Raji (cell line): ENCODE results near the gene RPL3.

Experiments used
- POLR2A ChIP-seq: IDR thresholded peaks from 2 replicates; pipeline ENCODE4 v1.6.1; 2011; ENCODE audit warnings: low read depth, low read length, control low read depth; ENCODE audit not compliant: insufficient read depth

Gene RPL3

DNA sequence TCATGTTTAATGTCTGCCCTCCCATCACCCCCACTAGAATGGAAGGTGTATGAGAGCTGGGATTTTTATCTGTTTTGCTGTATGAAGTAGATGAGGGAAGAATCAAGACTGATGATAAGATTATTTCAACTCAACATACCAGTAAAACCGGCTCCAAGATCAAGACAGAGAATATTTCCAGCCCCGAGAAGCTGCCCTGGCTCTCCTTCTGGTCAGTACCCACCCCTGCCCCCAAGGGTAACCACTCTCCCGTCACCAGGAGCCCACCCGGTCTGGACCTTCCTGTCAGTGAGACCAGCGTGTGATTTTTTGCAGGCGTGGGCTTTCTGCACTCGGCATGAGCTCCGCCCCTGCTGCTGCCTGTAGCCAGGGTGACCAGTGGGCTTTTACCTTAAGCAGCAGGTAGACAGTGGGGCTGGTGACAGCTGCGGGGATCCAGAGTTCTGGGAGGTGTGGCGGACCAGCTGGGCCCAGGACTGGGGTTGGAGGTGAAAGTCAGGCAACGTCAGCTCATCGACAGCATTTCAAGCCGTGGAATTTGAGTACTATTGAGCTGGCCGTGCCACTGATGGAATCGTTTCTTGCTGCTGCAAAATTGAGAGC is 25.6 kb downstream of the RPL3 start:
- no peak for TF ChIP-seq POLR2A

DNA sequence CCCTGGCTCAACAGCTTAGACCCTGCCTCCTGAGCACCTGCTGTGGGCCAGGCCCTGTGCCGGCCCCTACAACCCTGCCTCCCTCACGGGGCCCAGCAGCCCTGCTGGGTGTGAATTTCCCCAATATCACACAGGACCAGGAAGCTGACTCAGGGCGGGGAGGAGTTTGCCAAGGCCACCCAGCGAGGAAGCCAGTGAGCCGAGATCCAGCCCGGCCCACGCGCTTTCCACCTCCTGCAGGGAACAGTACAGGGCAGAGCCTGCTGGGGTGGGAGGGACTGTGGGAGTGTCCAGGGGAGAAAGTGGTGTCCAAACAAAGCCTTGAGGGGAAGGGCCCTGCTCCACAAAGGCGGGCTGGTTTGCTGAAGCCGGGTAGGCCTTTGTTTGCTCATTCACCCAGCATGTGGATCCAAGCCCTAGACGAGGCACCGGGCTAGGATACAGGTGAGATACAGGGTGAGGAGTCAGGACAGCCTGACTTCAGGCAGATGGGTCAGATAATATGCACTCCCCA is 26.8 kb downstream of the RPL3 start:
- no peak for TF ChIP-seq POLR2A

DNA sequence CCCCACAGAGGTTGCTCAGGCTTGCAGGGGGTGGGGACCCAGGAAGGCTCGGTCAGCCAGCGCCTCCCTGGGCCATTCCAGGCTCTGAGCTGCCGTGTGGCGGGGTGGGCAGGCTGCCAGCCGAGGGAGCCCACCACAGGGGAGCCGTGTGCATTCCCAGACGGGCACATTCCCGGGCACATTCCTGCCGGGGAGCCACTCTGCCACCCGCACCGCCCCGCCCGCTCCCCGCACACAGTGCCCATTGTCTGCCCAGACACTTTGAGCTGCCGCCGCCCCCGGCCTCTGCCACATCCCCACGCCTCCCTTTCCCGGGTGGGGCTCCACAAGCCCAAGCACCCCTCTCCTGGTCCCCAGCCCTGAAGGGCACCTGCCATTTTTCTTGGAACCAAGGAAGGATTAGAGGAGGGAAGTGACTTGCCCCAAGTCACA is 27.4 kb downstream of the RPL3 start:
- no peak for TF ChIP-seq POLR2A

DNA sequence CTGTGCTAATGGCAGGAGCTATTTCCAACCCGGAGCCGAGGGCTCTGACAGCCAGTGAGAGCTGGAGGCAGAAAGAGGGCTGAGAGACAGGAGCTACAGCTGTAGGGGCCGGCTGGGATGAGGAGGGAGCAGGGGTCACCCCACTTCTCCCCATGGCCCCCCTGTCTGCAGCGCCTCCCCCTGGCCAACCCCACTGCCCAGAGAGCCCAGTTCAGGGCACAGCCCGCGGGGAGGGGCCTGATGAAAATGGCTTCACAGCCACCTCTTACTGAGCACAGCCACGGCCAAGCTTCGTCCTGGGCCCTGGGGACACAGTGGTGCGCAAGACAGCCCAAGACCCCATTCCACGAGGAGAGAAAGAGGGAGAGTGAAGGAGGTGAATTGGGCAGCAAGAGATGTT is 27.9 kb downstream of the RPL3 start:
- no peak for TF ChIP-seq POLR2A

DNA sequence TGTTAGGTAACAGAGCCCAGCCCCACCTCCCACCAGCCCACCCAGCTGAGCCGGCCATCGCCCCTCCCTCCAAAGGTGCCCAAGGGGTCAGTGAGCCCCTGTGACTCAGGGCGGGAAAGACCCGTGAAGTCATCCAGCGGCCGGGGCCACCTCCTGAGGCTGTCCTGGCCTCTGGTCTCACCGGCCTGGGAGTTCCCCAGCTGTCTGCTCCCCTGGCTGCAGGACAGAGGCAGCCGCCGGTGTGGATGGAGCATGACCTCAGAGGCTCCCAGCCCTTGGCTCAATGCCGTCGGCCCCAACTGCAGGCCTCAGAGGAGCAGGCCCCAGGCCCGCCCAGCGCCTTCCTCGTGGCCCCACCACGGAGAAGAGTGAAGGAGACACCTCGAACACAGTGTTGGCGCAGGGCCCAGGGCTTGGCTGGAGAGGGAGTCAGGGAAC is 28.7 kb downstream of the RPL3 start:
- TF ChIP-seq POLR2A: no peak

DNA sequence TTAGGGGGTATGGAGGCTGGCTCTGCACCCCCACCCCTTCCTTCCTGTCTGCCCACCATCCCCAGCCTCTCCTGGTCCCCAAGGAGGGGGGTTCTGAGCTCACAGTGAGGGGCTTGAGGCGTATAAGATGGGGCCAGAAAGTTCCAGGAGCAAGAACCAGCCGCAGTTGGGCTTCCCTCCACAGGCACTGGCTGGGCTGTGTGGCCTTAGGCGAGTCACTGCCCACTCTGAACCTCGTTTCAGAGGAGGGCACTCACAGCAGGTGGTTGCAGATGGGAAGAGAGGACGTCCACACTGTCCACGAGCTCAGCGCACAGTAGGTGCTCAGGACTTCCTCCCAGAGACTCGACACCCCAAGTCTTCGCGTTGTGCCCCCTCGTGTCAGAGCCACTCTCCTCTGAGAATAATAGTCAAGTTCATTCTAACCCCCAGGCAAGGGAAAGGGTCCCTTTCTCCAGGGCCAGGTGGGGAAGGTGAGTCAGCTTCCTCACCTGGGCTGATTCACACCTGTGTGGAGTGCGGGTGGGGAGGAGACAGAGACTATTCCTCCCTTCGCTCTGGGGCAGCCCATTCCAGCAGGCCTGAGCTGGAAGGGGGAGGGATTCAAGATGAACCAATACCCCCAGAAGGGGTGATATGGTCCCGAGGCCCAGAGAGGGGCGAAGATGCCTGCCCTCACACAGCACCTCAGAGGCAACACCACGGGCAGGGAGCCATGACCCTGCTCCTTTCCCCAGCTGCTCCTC is 29.3 kb downstream of the RPL3 start:
- no peak for TF ChIP-seq POLR2A

DNA sequence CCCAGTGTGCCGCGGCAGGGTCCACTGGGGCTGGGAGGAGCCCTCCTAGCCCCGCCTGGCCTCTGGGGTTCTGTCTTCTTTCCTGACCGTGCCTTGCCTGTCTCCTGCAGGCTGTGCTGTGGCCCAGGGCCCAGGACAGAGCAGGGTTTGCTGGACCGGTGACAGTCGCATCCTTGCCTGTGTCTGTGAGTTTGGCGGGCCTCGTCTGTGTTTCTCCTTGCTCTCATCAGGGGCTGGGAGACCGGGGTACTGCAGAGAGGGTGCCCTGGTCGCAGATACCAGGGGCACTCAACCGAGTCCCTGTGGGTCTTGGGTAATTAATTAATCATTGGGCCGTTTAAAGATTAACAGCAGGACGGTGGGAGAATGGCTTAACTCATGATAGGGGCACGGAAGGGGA is 29.9 kb downstream of the RPL3 start:
- TF ChIP-seq POLR2A: no peak

DNA sequence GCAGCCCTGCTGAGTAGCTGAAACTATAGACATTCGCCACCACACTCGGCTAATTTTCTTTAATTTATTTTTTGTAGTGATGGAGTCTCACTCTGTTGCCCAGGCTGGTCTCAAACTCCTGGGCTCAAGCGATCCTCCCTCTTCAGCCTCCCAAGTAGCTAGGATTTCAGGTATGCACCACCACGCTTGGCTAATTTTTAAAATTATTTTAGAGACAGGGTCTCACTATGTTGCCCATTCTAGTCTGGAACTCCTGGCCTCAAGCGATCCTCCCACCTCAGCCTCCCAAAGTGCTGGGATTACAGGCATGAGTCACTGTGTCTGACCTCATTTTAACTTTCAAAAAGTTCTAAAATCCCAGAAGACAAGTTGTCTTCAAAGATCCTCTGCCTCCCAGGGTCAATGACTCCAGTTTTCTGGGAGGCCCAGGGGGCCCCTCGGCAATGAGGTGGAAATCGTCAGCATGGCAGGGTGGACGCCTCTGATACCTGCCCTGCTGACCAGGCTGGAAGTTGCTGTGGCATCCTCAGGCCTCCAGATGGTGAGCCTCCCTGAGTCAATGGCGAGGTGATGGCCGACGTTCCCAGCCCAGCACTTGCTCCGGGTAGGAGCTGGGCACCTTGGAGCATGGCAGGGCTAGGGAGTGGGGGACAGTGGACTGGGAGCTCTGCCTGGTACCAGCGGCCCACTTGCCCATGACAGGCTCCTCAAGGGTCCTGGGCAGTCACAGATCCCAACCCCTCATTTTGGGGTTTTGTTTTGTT is 31.1 kb downstream of the RPL3 start:
- TF ChIP-seq POLR2A: no peak

DNA sequence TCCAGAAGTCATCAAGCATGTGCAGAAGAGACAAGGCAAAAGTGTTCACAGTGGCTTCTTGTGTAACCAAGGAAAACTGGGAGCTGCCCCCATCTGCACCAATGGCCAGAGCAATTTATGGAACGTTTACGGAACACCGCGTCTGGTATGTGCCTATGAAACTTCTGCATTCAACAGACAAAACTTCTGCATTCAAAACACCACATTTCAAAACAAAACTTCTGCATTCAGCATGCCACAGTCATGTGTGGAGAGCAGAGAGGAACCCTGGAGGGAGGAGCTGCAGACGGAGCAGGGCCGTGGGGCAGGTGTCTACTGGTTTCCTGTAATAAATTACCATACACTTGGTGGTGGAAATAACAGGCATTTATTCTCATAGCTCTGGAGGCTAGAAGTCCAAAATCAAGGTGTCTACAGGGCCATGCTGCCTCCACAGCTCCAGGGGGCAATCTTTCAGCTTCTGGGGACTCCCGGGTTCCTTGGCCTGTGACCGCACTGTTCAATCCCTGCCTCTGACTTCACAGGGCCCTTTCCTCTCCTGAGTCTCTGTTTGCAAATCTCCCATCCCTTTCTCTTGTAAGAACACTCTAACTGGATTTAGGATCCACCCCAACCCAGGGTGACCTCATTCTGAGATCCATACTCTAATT is 32.2 kb downstream of the RPL3 start:
- no peak for TF ChIP-seq POLR2A

DNA sequence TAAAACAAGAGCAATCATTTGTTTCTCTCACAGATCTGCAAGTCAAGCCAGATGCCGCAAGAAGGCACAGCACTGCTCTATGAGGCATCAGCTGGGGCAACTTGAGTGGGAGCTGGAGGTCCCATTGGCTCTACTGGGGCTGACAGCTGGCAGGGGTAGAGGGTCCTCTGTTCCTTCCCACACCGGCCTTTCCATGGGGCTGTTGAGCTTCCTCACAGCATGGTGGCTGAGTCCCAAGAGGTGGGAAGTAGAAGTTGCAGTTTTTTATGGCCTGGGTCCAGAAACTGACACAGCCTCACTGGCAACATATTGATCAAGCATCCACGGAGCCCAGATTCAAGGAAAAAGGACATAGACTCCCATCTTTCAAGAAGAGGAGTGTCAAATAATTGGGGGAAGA is 34.4 kb downstream of the RPL3 start:
- TF ChIP-seq POLR2A: no peak

DNA sequence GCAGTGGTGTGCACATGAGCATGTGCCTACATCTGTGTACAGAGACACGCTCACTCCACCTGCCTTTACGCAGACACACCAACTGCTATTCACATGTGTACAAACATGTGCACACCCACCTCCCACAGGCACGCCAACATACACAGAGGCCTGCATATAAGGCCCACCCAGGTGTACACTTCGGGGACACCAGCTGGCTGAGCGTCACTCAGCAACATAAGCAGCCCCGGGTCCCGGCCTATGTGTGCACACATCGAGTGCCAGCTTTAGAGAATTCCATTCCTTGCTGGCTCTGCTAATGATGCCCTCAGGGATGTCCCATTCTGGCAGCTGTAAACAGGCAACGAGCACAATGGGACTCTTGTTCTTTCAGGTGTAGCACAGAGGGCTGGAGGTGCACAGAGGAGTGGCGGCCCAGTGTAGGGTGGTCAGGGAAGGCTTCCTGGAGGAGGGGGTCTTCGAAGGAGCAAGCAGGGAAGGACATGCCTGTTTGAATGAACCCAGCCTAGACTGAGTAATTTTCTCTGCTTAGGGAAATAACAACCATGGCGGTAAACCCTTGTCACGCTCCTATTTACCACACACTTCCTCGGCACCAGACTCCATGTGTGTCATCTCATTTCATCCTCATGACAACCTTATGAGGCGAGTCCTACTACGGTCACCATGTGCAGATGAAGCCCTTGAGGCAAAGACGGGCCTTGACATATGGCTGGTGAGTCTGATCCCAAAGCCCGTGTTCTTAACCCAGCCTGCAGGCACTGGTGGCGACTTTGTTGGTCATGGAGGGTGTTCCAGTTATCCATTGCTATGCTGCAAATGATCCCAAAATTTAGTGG is 35.1 kb downstream of the RPL3 start:
- no peak for TF ChIP-seq POLR2A

DNA sequence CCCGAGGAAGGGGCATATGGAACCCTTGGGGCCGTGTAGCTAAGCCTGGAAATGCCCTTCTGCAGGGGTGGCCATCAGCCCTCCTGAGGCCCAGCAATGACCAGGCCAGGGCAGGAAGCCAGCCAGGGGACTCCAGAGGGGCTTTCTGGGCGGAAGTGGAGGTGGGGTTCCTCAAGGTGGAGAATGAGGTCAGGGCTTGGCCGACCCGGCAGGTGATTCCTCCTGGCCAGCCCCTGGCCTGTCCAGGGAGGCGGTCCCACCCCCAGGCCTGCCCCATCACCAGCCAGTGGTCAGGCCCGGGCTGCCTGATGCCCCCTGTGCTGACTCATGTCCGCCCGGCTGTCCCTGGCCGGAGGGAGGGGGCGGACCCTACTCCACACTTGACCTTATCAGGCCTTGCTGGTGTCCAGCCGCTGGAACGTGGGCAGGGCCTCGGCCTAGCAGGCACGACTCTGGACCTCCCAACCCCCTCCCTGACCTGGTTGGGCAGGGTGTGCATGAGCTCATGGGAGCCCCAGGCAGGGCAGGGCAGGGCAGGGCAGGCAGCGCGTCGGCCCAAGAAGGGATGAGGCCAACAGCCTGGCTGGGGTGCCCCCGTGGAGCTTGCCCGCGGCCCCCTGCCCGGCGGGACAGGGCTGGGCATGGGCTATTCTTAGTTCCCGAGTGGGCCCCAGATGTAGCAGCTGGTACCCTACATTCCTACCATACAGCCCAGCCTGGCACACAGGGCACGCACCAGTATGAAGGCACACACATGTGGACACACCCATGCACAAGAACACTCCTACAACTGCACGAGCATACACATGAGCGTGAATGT is 35.9 kb downstream of the RPL3 start:
- TF ChIP-seq POLR2A: no peak

DNA sequence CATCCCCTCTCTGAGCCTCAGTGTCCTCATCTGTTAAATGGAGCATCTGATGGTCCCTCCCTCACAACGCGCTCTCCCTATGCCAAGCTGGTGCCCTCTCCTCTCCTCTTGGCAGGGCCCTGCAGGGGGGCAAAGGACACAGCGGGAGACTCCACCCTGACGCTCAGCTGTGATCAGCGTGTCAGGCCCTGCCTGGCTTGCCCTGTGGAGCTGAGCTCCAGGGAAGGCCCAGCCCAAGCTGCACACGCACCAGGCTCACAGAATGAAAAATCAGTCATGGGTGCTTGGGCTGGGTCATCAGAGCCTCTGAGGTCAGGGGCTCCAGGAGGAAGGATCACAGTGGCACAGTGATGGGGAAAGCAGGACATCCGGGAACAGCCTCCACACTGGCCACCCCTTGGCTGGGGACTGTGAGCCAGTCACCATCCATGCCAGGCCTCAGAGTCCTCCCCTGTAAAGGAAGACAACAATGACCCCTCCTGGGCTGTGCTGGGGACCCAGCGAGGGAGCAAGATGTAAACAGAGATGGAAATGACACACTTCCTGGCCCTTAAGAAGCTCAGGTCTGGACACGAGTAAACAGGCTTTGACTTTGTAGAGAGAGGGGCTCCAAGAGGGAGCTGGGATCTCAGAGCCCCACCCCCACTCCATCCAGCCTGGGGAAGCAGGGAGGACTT is 36.6 kb downstream of the RPL3 start:
- TF ChIP-seq POLR2A: no peak
